GM12891 (cell line): ENCODE results near the gene STT3A.

Experiments used
- POLR2A ChIP-seq: IDR thresholded peaks from 2 replicates; pipeline ENCODE4 v1.6.1; 2011; ENCODE audit warnings: low read depth, low read length, control low read depth
- POLR2AphosphoS5 ChIP-seq: IDR thresholded peaks from 2 replicates; pipeline ENCODE4 v1.6.1; 2011; ENCODE audit warnings: low read depth, low read length, control low read depth

- no peak for TF ChIP-seq POLR2AphosphoS5
- no peak for TF ChIP-seq POLR2A
Observed at GRCh38 chr11:125569915-125570621, 22.6 kb upstream of the STT3A start.
